ENCODE measurements around the gene ARSG.

- TF ChIP-seq CTCF (conservative IDR thresholded peaks at IDR 0.05) (no peak), ZFX (IDR thresholded peaks at IDR 0.05) (no peak)
Observed at GRCh38 chr17:68341482-68341881, 50.2 kb downstream of the ARSG start.

All from C4-2B (cell line).